Endothelial cell of umbilical vein (primary cell): Measurements from ENCODE around the gene BMPER. TPM values are rescaled to one million over a fixed set of nuclear protein-coding genes. Genes with fewer than 3 reads are reported as not detected.

Experiments
- BruUV-seq: library from RNA; stranded (reverse); fragments of 400-500 nt; replicated peaks from 2 replicates; lab custom pipeline; 2021; lab: Mats Ljungman, UMichigan
- CTCF ChIA-PET: fragments of 300-600, 350-600 bp; sonication (Branson Sonifier 250); formaldehyde crosslinking; loops from one replicate; lab custom pipeline; 2021; ENCODE audit warnings: antibody characterized with exemption, inconsistent platforms; lab: Charles Lee
- POLR2A ChIA-PET: fragments of 300-600, 350-600 bp; sonication (Branson Sonifier 250); formaldehyde crosslinking; loops from one replicate; lab custom pipeline; 2021; ENCODE audit warnings: antibody characterized with exemption, inconsistent platforms; lab: Charles Lee
- DNase-seq: peaks from one replicate; pipeline ENCODE4 v3.0.0-alpha.2; 2011; ENCODE audit warnings: low read depth, low spot score
- FAIRE-seq: peaks from 2 replicates; lab custom pipeline; 2011; peaks lifted over from hg19 to GRCh38; lab: Jason Lieb, UNC
- H2AFZ ChIP-seq: 2 replicates; pipeline ENCODE4 v1.6.0; 2012; ENCODE audit warnings: low read depth, low read length, control low read depth, inconsistent platforms
- H3K27ac ChIP-seq: 2 replicates; pipeline ENCODE4 v1.5.1; 2011; ENCODE audit warnings: low read depth, mild to moderate bottlenecking, control low read depth, low read length, moderate library complexity; ENCODE audit not compliant: insufficient read depth
- H3K27me3 ChIP-seq, 2 experiments: 2 replicates each; pipeline versions ENCODE4 v1.6.0 to v1.6.1; 2011; ENCODE audit warnings: low read length in 2 of 2, mixed read lengths in 1 of 2; ENCODE audit not compliant: control insufficient read depth in 2 of 2, insufficient read depth in 2 of 2
- H3K36me3 ChIP-seq, 2 experiments: 2 replicates in 1 of 2; 3 replicates in 1 of 2; pipeline ENCODE4 v1.5.1; 2011; ENCODE audit warnings: low read length in 2 of 2, mild to moderate bottlenecking in 1 of 2, moderate library complexity in 1 of 2; ENCODE audit not compliant: control insufficient read depth in 2 of 2, insufficient read depth in 2 of 2; ENCODE audit errors: extremely low read depth in 1 of 2
- H3K4me1 ChIP-seq: 3 replicates; pipeline ENCODE4 v1.5.1; 2011; ENCODE audit warnings: mild to moderate bottlenecking, low read length; ENCODE audit not compliant: control insufficient read depth, insufficient read depth; ENCODE audit errors: extremely low read depth
- H3K4me2 ChIP-seq: 2 replicates; pipeline ENCODE4 v1.6.1; 2011; ENCODE audit warnings: low read length, control low read depth, mixed read lengths; ENCODE audit not compliant: insufficient read depth
- H3K4me3 ChIP-seq, 3 experiments: fragments of 200-600 bp in 1 of 3; sonication (generic), shearing (Covaris generic) in 1 of 3; replicated peaks in 1 of 3; 2 replicates each; pipeline ENCODE4 v1.5.1; 2011 to 2016; ENCODE audit warnings: control low read depth in 3 of 3, low read length in 3 of 3, mild to moderate bottlenecking in 2 of 3, inconsistent platforms in 1 of 3, low read depth in 1 of 3, moderate library complexity in 1 of 3; ENCODE audit not compliant: insufficient read depth in 1 of 3
- H3K79me2 ChIP-seq: 2 replicates; pipeline ENCODE4 v1.6.0; 2012; ENCODE audit warnings: low read length, inconsistent platforms; ENCODE audit not compliant: control insufficient read depth, insufficient read depth
- H3K9ac ChIP-seq: replicated peaks from 2 replicates; pipeline ENCODE3; 2011; ENCODE audit warnings: low read length, control low read depth; ENCODE audit not compliant: insufficient read depth; ENCODE audit errors: extremely low read depth
- H3K9me1 ChIP-seq: replicated peaks from 3 replicates; pipeline ENCODE4 v1.6.0; 2011; ENCODE audit warnings: mild to moderate bottlenecking, low read length; ENCODE audit not compliant: control insufficient read depth, insufficient read depth; ENCODE audit errors: extremely low read depth
- H3K9me3 ChIP-seq: replicated peaks from 2 replicates; pipeline ENCODE4 v1.5.1; 2012; ENCODE audit warnings: low read length, inconsistent platforms; ENCODE audit not compliant: control insufficient read depth, insufficient read depth
- H4K20me1 ChIP-seq: replicated peaks from 2 replicates; pipeline ENCODE3; 2011; ENCODE audit warnings: mild to moderate bottlenecking, low read length; ENCODE audit not compliant: control insufficient read depth, insufficient read depth; ENCODE audit errors: extremely low read depth
- CTCF ChIP-seq, 2 donors: IDR thresholded peaks; 1 replicate in 1 of 2; 2 replicates in 1 of 2; pipeline ENCODE4 v1.5.1; 2011; ENCODE audit warnings: low read length in 2 of 2, mild to moderate bottlenecking in 2 of 2, moderate library complexity in 2 of 2, control low read depth in 1 of 2, inconsistent platforms in 1 of 2, low read depth in 1 of 2; ENCODE audit not compliant: insufficient read depth in 1 of 2; ENCODE audit errors: extremely low read depth in 1 of 2
- EZH2 ChIP-seq: IDR thresholded peaks from 2 replicates; pipeline ENCODE4 v1.6.1; 2012; ENCODE audit warnings: borderline replicate concordance, low read depth, mild to moderate bottlenecking, moderate library complexity, low read length, inconsistent platforms; ENCODE audit not compliant: severe bottlenecking
- JUN ChIP-seq: IDR thresholded peaks from 2 replicates; pipeline ENCODE4 v1.6.1; 2011; ENCODE audit warnings: borderline replicate concordance, low read depth; ENCODE audit not compliant: insufficient read length, insufficient read depth
- MAX ChIP-seq: IDR thresholded peaks from 2 replicates; pipeline ENCODE4 v1.6.1; 2011; ENCODE audit not compliant: insufficient read depth, insufficient read length
- MYC ChIP-seq: IDR thresholded peaks from one replicate; pipeline ENCODE4 v1.6.1; 2011; ENCODE audit warnings: mild to moderate bottlenecking, low read depth, low read length
- POLR2AphosphoS5 ChIP-seq: IDR thresholded peaks from 2 replicates; pipeline ENCODE4 v1.6.1; 2012; ENCODE audit warnings: low read depth, mild to moderate bottlenecking, control low read depth, low read length, moderate library complexity; ENCODE audit not compliant: insufficient read depth
- dilution Hi-C: fragments of 300-500 bp; cut with MboI; formaldehyde crosslinking; loops from one replicate; pipeline ENCODE4 v1.15.0; 2019; ENCODE audit warnings: low sequenced_read_pairs; ENCODE audit not compliant: extremely low pct_ligation_motif_present
- intact Hi-C: fragments of 100-400 bp; cut with micrococcal nuclease; formaldehyde crosslinking; loops from one replicate; pipeline ENCODE4 v1.10.0; 2022
- polyA plus RNA-seq, 4 experiments: library from polyadenylated mRNA; depleted of rRNA in 3 of 4; stranded (reverse) in 3 of 4; unstranded in 1 of 4; fragments of >200 nt; gene quantifications; 2 replicates each; pipeline versions ENCODE4 v1.2.1 to v1.2.3, GENCODE V29; 2011 to 2012; ENCODE audit warnings: missing spikeins in 1 of 4
- total RNA-seq: library from RNA; stranded (reverse); gene quantifications from 2 replicates; pipeline ENCODE4 v1.2.3, GENCODE V29; 2021

Gene BMPER
- total and polyA plus RNA-seq, 2 donors (not counting 3 experiments of a cell fraction or from before 2014, with no cell fraction given): 0.10 to 0.13 TPM

DNA sequence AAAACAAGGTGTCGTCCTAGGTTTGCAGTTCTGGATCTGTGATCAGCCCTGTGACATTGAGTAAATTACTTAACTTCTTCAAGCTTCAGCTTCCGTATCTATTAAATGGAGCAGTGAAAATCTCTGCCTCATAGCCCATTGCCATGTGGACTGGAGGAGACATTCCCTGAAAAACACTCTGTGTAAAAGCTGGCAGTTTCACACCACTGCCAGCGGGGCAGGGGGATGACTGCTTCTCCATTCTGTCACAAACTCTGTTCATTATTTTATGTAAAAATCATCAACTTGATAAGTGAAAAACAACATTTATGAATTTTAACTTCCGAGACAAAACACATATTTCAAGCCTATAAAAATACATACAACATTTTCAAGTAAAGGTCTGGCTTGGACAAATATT, 234.7 kb downstream of the BMPER start:
- FAIRE-seq (no peak), DNase-seq (no peak)
- ChIA-PET POLR2A (no interaction called here), CTCF (interaction anchor here (0.5 kb wide), 1 partner anchor 197 kb away, joined by 5 read pairs; no protein-coding TSS in a partner anchor)
- Histone ChIP-seq H3K27me3 (peaks cover 2 to 4% of the 10 kb centered on the region in 2 experiments), H3K36me3 (no peaks in the 10 kb centered on the region), H3K27ac (no peak overlapping the region), H3K9ac (no peak overlapping the region), H3K4me1 (no peaks in the 10 kb centered on the region), H3K9me3 (no peaks in the 10 kb centered on the region), H3K79me2 (no peaks in the 10 kb centered on the region), H2AFZ (no peak overlapping the region), H3K4me3 (no peak overlapping the region), H3K4me2 (no peak overlapping the region), H3K9me1 (no peaks in the 10 kb centered on the region), H4K20me1 (no peaks in the 10 kb centered on the region)
- TF ChIP-seq CTCF (IDR thresholded peaks at IDR 0.05; ENCODE audit: extremely low read depth in 1 of 2, insufficient read depth in 1 of 2, low read depth in 1 of 2, low read length in 2 of 2): no peak
- no peak for TF ChIP-seq MAX
- no peak for TF ChIP-seq POLR2AphosphoS5
- no peak for TF ChIP-seq EZH2
- no peak for TF ChIP-seq JUN
- no peak for TF ChIP-seq MYC
- dilution Hi-C loops: no loop called here
- intact Hi-C loops: no loop called here
- BruUV-seq: no TSS peak
